ENCODE data around the gene TEX13C.

GRCh38 chrX:125289209-125289608, 30.5 kb upstream of the TEX13C start:
- TF ChIP-seq CTCF (IDR thresholded peaks at IDR 0.05) = no peak
- no peak for TF ChIP-seq POLR2A (IDR thresholded peaks at IDR 0.05)
